ENCODE results near the gene ERO1B.

ERO1B gene

DNA sequence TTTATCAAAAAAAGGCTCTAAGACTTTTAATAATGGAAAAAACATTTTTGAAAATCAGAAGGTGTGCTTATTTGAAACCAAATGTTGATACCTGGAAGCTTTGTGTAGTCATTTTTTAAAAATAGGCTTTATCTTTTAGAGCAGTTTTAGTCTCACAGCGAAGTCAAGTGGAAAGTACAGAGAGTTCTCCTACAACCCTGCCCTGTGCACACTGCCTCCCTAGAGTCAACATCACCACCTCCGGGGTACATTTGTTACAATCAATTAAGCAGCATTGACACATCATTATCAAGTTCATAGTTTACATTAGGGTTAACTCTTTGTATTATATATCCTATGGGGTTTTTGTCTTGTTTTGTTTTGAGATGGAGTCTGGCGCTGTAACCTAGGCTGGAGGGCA, 10.7 kb upstream of the ERO1B start:
- DNase-seq: no peak

DNA sequence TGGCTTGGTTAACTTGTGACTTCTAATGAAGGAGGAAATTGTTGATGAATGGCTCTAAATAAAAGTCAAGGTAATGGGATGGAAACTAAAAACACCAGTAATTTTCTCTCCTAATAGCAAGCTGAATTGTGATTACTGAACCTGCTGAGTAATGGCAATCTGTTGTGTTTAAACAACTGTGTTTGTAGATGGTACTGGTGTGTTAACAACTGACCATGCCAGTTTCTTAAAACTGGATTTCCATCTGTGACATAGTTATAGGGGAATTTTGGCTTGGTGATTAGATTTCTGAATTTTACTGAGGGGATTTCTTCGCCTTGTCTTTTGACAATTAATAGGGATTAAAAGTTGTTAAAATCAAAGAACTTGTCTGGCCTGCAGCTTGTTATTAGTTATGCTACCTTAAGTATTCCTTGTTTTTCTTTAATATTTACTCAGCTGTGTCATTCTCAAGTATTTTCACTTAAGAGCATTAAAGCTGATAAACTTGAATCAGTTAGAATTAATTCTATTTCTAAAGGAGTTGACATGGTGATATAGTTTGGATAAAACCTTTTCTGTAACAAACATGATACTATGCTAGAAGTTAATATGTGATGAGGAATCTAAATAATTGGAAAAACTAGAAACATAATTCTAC, 7.9 kb upstream of the ERO1B start:
- DNase-seq: peak; percentile 84

DNA sequence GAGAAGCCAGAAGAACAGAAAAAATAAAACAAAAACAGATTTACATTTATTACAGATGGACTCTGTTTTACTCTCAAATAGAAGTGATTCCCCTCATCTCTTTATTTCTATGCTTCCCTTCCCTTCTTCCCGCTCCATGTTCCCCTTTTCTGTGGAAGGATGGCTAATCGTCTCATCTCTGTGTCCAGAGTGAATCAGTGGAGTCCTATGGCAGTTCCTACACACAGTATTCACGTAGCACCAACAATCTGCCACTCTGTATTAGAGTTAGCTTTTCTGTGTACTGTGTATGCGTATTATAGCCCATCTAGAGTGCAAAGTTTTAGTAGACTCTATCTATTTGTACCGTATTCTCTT, 6.8 kb upstream of the ERO1B start:
- no peak for DNase-seq

DNA sequence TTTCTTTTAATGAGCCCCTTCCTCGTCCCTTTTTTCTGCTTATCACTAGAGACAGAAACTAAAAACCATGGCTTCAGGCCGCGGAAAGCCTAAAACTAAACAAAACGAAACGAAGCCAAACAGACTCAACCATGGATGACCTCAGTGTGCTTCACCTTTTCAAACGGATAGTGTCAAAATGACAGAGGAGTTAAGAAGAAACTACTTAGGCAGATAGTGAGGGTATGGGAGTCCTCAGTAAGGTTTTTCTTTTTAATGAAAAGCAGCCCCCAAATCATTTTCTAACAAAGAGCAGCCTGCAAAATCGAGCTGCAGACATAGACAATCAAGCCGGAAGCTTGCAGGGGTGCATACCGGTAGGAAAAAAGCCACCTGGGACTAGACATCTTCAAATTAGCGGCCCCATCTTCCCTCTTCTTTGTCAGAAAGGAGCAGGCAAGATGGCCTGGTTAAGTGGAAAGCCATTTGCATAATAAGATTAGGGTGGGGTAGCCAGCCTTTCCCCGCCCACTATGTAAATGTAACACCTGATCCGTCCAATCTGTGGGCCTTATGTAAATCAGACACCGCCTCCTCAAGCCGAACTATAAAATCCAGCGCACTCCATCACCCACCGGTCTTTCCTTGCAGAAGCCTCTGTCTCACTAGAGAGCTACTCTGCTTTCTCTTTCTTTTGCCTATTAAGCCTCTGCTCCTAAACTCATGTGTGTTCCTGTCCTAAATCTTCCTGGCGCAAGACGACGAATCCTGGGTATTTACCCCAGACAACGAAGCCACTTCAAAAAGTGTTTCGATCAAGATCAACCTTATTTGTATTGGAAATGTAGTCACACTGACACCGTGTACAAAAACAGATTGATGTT, 6.2 kb upstream of the ERO1B start:
- DNase-seq: no peak

DNA sequence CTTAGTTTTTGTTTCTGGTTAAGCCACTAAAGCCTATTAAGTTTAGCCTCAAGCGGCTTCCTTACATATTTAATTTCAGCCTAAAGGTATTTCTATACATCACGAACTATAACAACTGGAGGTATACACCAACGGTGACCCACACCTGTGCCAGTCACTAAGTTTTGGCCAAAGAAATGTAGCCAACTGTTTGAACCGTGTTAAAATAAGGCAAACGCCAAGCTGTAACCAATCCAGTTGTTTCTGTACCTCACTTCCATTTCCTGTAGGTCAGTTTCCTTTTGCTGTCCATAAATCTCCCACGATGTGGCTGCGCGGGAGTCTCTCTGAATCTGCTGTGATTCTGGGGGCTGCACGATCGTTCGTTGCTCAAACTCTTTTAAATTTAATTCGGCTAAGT, 5.6 kb upstream of the ERO1B start:
- no peak for DNase-seq

DNA sequence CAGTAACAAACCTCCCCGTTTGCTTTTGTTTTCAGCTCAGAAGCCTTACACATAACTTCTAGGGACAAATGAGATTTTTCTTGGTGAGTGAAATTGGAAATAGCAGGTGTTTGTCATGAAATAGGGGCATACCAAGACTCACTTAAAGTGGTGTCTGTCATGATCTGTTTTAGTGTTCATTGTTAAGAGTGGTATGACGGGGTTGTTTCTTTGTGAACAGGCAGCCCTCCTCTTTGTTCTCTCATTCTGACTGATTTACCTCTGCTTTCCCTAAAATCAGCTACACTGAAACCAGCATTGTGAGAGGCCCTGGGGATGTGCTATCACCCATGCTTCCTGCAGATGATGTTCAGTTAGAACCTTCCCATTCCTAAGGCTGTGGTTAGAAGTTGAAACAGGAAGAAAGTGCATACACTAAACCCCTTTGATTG, 2.5 kb upstream of the ERO1B start:
- DNase-seq: no peak

DNA sequence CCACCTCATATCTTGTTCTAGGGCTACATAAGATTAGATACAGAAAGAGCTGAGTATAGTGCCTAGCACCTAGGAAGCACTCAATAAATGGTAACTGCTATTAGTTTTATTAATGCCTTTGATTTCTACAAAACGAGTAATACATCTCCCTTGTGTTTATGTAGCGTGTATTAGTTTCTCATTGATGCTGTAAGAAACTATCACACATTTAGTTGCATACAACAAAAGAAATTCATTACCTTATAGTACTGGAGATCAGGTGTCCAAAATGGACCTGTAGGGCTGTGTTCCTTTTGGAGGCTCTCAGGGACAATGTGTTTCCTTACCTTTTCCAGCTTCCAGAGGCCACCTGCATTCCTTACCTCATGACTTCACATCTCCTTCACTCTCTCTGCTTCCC, 961 bp upstream of the ERO1B start:
- no peak for DNase-seq

DNA sequence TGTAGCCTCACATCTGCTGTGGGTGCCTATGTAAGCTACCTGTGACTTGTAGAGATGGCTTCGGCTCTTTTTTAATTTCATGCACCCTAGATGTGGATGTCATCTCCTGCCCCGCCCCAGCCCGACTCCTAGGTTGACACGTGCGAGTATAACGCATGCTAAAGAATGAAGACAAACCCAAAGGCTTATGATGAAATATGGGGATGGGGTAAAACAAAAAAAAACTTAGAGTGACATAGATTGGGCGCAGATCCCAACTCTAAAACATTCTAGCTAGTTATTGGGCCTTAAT, 613 bp upstream of the ERO1B start:
- DNase-seq: no peak

DNA sequence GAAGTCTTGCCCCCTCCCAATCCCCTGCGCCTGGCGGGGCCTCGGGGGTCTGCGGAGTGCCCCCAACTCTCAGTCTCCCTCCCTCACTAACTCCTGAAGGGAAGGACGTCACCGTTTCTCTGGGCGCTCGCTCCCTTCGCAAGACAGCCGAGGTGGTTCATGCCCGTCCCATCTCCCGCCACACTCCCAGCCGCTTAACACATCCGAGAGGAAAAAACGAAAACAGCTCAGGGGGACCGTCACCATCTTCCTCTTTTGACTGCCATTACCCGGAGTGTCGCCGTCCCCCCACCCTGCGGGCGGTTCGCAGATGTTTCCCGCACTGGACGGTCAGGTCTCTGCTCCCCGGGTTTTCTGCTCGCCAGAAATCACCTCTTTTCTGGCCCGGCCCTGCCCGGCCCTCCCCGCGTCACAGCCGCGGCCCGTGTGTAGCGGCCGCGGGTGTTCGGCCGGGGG, 532 bp downstream of the ERO1B start:
- no peak for DNase-seq

DNA sequence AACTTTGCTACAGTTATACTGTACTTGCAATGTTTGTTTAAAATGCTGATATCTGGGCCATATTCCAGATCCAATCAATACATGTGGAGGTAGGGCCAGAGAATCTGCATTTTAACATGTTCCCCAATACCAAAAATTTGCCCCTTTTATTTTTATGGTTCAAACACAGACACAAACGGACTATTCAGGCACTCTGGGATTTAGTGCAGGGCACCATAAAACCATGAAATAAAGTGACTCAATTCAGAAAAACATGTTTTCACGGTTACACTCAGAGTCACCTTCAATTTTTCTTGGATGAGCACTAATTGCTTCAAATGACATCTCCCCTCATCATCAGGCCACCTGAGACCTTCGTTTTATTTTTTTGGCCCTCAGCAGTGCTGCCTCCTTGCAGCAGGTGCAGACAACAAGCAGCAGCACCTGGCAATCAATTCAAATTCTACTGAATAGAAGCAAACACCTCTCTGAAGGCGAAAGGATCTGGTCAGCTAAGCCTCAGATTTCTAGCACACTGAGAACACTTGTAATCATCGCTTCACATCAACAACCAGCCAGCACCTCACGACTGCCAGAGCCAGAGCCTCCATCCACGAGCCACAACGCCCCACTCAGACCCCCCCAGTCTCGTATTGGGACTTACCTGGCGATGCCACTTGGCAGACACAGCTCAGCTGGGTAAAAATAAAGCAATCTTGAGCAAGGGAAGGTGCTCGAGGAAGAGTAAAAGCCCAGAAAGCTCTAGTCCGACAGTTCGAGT, 1.1 kb downstream of the ERO1B start:
- peak; percentile 37 for DNase-seq

DNA sequence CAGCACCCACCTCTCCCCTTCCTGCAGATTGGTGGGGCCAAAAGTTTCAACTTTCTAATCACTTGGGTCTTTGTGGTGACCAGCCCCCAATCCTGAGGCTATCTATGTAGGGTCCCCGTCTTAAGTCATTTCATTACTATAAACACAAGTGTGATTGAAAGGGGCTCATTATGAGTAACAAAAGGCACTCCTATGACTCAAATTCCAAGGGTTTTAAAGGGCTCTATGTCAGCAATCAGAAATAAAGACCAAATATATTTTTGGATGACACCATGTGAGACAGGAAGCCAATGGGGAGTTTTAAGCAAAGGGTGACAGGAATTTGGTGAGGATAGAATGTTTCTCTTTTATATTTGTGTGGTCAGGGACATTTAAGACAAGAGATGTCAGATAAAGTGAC, 6.2 kb downstream of the ERO1B start:
- no peak for DNase-seq

DNA sequence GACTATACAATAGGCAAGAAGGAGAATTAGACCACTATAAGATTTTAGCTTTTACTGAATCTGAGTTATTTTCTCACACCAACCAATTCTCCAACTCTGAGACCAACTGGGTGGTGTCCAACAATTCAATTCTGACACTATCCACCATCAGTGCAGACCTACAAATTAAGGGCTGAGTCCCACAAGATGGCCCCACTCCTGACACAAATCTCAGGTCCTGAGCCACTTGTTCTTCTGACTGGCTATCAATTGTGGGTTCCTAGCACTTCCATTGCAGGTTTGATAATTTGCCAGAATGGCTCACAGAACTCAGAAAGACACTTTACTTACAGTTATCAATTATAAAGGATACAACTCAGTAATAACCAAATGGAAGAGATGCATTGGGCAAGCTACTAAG, 6.7 kb downstream of the ERO1B start:
- DNase-seq: no peak

DNA sequence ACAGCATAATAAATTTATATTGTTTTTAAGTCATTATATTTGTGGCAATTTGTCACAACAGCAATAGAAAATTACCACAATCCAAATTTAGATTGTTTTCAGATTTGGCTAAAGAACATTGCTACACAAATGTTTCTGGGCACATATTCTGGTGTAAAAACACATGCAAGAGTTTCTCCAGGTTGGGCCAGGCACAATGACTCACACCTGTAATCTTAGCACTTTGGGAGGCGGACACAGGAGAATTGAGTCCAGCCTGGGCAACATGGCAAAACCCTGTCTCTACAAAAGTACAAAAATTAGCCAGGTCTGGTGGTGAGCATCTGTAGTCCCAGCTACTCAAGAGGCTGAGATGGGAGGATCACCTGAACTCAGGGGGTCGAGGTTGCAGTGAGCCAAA, 8.4 kb downstream of the ERO1B start:
- no peak for DNase-seq

DNA sequence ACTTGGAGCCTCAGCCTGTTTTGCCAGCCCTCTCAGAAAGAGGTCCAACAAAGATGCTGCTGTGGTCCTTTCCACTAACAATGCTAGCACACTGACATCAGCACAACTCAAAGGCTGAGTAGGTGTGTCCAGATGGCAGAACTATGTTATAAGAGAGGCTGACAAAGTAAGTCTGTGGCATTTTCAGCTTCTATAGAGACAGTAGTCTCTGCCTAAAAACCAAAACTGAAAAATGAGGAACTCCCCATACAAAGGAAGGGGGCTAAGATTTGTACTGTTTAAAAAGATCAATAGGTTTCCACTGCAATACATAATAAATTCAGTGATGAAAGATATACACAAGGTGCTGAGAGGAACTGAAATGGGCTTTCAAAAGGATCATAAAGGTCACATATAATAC, 12.3 kb downstream of the ERO1B start:
- no peak for DNase-seq

DNA sequence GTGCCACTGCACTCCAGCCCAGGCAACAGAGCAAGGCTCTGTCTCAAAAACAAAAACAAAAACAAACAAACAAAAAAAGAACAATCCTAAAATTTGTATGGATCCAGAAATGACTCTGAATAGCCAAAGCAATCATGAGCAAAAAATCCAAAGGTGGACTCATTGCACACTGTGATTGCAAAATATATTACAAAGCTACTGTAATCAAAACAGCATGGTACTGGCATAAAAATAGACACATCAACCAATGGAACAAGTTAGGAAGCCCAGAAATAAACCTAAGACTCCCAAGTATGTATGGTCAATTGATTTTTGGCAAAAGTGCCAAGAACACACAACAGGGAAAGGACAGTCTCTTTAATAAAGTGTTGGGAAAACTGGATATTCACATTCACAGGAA, 19.9 kb downstream of the ERO1B start:
- DNase-seq: no peak

DNA sequence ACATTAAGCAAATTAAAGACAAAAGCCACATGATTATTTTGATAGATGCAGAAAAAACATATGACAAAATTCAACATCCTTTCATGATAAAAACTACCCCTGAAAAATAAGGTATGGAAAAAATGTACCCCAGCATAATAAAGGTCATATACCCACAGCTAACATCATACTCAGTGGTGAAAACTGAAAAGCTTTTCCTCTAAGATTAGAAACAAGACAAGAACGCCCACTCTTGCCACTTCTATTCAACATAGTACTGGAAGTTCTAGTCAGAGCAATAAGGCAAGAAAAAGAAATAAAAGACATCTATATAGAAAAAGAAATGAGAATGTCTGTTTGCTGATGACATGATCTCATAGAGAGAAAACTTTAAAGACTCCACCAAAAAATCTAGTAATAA, 20.7 kb downstream of the ERO1B start:
- no peak for DNase-seq

DNA sequence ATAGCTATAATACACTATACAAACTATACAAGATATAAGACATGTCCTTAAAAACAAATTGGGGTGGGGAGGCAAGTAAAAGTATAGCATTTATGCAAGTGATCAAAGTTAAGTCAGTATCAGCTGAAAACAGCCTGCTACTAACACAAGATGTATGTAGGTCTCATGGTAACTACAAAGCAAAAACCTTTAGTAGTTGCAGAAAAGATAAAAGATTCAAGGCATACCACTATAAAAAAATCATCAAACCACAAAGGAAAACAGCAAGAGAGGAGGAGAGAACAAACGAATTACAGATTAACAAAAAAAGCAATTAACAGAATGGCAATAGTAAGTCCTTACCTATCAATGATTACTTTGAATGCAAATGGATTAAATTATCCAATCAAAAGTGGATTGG, 22.7 kb downstream of the ERO1B start:
- no peak for DNase-seq

DNA sequence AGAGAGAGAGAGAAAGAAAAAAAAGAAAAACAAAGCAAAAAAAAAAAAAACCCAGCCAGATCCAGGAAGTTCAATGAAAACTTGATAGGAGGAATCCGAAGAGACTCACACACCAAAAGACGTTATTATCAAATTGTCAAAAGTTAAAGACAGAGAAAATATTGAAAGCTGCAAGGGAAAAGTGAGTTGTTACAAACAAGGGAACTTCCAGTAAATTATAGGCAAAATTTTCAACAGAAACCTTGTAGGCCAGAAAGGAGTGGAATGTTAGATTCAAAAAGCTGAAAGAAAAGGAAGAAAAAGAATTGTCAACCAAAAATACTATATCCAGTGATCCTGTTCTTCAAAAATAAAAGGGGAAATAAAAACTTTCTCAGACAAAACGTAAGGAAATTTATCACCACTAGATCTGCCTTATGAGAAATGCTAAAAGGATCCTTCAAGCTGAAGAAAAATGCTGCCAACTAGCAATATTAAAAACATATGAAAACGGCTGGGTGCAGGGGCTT, 23.6 kb downstream of the ERO1B start:
- DNase-seq: no peak

DNA sequence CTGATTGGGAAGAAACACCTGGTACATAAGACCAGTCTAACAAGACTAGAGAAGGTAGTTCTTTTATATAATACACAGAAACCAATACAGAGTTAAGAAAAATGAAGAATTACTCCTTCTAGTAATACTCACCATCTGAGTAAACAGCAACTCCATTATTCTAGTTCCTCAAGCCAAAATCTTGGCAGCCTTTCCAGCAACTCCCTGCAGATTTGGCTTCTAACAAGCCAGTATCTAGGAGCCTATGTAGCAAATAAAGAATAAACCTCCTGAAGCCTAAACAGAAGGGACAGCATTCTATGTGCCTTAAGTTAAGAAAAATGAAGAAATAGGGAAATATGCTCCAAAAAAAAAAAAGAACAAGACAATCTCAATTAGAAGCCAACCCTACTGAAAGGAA, 24.5 kb downstream of the ERO1B start:
- no peak for DNase-seq

DNA sequence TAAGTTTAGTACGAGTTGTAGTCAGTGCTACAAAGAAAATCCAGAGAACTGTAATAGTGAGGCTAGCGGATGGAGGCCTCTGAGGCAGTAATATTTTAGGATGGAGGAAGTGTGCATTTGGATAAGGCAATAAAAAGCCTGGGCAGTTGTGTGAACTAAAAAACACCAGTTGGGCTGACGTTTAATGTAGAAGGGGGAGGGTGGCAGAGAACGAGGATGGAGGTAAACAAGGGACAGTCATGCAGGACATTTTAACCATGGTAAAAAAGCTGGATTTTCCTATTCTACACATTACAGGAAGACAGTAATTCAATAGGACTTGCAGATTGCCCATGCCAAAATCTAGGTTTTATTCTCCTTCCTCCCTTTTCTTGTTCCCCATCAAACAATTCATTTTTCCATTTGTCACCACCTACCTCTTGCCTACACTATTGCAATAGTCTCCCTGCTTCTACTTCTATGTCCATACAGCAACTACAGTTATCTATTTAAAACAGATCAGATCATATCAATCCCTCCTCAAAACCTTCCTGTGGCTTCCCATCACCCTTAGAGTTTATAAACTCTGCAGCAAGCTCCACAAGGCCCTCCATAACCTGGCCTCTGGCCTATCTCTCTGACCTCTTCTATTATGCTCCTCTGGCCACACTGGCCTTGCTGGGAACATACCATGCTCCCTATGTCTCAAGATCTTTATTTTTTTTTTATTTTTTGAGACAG, 27.7 kb downstream of the ERO1B start:
- no peak for DNase-seq

DNA sequence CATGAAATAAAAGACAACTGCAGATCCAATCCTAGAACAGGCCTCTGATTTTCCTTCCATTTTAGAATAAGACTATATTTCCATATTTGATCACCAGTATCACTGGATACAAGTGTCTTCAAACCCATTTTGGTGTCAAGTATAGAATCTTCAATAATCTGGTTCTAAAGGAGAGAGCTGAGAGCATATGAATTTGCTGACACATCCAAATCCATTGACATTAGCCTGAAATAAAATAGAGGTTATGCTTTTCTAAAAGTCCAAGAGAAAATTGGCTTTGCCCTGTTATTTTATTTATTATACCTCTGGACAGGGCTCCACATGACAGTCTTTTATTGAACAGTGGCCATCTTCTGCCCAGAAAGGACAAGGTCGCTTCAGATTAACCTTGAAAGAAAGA, 28.6 kb downstream of the ERO1B start:
- no peak for DNase-seq

DNA sequence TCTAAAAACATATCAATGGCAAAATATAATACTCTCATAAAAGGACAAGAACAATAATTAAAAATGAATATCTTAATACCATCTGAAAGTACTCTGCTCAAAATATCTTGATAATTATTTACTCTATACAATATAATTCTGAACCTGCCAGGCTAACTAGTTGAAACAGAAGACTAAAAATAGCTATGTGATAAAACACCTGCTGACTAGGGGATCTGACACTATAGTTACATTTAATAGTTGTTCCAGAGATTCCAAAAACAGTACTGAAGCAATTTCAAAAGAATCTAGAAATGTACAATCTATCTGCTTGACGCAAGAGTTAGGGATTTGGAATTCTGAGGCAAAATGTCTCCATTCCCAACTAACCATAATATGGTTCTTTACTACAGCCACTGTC, 30.2 kb downstream of the ERO1B start:
- no peak for DNase-seq

DNA sequence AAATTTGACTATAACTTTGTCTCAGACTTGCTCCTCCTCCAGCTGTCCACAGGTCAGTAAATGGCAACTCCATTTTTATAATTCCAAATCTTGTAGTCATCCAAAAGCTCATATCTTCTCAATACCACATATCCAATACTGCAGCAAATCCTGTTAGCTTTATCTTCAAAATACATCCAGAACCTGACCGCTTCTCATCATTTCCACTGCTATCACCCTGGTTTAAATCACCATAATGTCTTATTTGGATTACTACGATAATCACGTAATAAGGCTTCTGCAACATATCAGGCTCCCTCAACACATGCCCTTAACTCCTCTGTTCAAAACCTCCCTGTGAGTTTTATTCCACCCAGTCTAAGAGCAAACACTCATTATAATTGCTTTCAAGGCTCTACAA, 34.5 kb downstream of the ERO1B start:
- DNase-seq: no peak

Data from NCI-H1417 treated with DMSO at 0.1 percent for 48 hours (cell line).